K562 (cell line): Measurements from ENCODE around the gene CPOX. TPM values are rescaled to one million over a fixed set of nuclear protein-coding genes. Genes with fewer than 3 reads are reported as not detected.

Experiments
- CBX8 ChIP-seq: fragments of 200-600 bp; sonication (generic); IDR thresholded peaks from 2 replicates; pipeline ENCODE4 v1.6.1; 2012; ENCODE audit warnings: borderline replicate concordance, mixed run types, low read depth, mild to moderate bottlenecking, moderate library complexity, mixed read lengths, low read length, control low read depth, inconsistent platforms; ENCODE audit not compliant: poor library complexity, severe bottlenecking; ENCODE audit errors: extremely low read depth
- polyA plus RNA-seq, 8 experiments: library from polyadenylated mRNA; depleted of rRNA in 4 of 8; stranded (reverse) in 5 of 8; unstranded in 3 of 8; fragments of >200 nt; fragmentation: Nextera tagmentation in 2 of 8; fragmentation: Illumina TruSeq in 1 of 8; extraction: Ambion mirVana in 2 of 8; extraction: Trizol in 1 of 8; gene quantifications; 2 replicates each; pipeline versions ENCODE4 v1.2.1 to v1.2.3, GENCODE V29; 2011 to 2014; ENCODE audit warnings: inconsistent platforms in 1 of 8, missing spikeins in 1 of 8
- total RNA-seq, 7 experiments: library from RNA; depleted of rRNA in 6 of 7; stranded (reverse); fragments of >200 nt in 6 of 7; fragmentation: Illumina TruSeq in 2 of 7; extraction: Trizol in 2 of 7; gene quantifications; 2 replicates each; pipeline versions ENCODE4 v1.2.1 to v1.2.3, GENCODE V29; 2011 to 2021; ENCODE audit warnings: low replicate concordance in 1 of 7
- TF ChIP-seq, protein P1 (sequence below): fragments of 450-650 bp; formaldehyde crosslinking; conservative IDR thresholded peaks from 2 replicates; pipeline ENCODE4 v1.4.0; 2022; ENCODE audit warnings: mild to moderate bottlenecking, missing genetic modification characterization
- TF ChIP-seq, protein P2 (sequence below), 2 experiments: fragments of 200-800 bp in 1 of 2; sonication (Bioruptor generic) in 1 of 2; sonication (generic) in 1 of 2; formaldehyde crosslinking in 1 of 2; IDR thresholded peaks in 1 of 2; conservative IDR thresholded peaks in 1 of 2; 2 replicates each; pipeline versions ENCODE4 v1.5.0 to v1.6.1; 2016 to 2020; ENCODE audit warnings: missing compliant biosample characterization in 1 of 2, missing genetic modification characterization in 1 of 2, missing genetic modification reagents in 1 of 2

The CPOX gene
- total and polyA plus RNA-seq, 9 of the 15 experiments (the other 6 are each of a cell fraction or from before 2014, with no cell fraction given): 14.6 to 82.1 (median 24.8) TPM

DNA sequence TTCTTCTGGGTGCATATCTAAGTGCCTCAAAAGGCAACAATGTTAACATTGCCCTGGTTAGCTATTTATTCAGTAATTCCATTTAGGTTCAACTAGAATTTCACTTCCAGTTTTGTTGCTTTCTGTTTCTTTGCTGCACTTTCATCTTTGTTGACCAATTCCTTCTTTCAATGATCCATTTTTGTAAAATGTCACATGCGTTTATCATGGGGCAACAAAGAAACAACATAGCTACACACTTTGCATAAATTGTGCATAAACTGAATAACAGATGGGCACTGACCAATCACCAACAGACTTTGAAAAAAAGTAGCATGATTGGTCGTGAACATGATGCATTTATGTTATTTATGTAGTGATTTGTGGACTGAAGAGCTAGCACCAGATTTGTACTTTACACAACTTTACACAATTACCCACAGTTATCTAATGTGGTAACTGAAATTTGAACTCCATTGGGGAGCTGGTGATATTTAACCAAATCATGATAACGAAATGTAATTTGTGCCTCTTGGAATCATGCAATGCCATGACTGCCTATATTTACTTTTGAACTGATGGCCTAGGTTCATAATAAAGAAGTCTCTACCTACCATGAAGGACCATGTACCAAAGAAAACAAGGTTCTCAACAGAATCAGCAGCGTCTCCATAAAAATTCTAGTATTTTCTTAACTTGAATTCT lies 7.1 kb upstream of the CPOX start (continued):
- no peak for TF ChIP-seq CBX8
- TF ChIP-seq, protein P1, sequence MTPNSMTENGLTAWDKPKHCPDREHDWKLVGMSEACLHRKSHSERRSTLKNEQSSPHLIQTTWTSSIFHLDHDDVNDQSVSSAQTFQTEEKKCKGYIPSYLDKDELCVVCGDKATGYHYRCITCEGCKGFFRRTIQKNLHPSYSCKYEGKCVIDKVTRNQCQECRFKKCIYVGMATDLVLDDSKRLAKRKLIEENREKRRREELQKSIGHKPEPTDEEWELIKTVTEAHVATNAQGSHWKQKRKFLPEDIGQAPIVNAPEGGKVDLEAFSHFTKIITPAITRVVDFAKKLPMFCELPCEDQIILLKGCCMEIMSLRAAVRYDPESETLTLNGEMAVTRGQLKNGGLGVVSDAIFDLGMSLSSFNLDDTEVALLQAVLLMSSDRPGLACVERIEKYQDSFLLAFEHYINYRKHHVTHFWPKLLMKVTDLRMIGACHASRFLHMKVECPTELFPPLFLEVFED (CRISPR knock-in tag): no peak
- TF ChIP-seq, protein P2, sequence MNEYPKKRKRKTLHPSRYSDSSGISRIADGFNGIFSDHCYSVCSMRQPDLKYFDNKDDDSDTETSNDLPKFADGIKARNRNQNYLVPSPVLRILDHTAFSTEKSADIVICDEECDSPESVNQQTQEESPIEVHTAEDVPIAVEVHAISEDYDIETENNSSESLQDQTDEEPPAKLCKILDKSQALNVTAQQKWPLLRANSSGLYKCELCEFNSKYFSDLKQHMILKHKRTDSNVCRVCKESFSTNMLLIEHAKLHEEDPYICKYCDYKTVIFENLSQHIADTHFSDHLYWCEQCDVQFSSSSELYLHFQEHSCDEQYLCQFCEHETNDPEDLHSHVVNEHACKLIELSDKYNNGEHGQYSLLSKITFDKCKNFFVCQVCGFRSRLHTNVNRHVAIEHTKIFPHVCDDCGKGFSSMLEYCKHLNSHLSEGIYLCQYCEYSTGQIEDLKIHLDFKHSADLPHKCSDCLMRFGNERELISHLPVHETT (CRISPR knock-in tag; conservative IDR thresholded peaks at IDR 0.05 in 1 of 2, IDR thresholded peaks at IDR 0.05 in 1 of 2): no peak
